OCI-LY3 (cell line): ENCODE data around the gene RAPGEFL1.
"Not testable (repeated sequence)": the region's sequence is repeated elsewhere in the genome, so short reads cannot be mapped to it uniquely, and the experiment has no call there.

ENCODE experiments used
- H2AFZ ChIP-seq: fragments of 200-600, 300-600 bp; shearing (Covaris generic); 2 replicates; pipeline ENCODE4 v1.6.0; 2014; ENCODE audit warnings: antibody characterized with exemption, low read depth, low read length
- H3K27ac ChIP-seq: fragments of 200-600, 300-600 bp; sonication (generic); 2 replicates; pipeline ENCODE4 v1.5.1; 2014; ENCODE audit warnings: mild to moderate bottlenecking, low read length, moderate library complexity, mixed read lengths
- H3K27me3 ChIP-seq: fragments of 200-600, 300-600 bp; sonication (generic); 2 replicates; pipeline ENCODE4 v1.6.1; 2014; ENCODE audit warnings: low read depth, low read length, mixed read lengths
- H3K36me3 ChIP-seq: fragments of 200-600, 300-600 bp; sonication (generic); replicated peaks from 2 replicates; pipeline ENCODE3; 2014; ENCODE audit warnings: low read depth, low read length, mixed read lengths
- H3K4me1 ChIP-seq: fragments of 300-600, 200-600 bp; sonication (generic); 2 replicates; pipeline ENCODE4 v1.6.1; 2014; ENCODE audit warnings: low read length, mixed read lengths
- H3K4me2 ChIP-seq: fragments of 200-600, 300-600 bp; sonication (generic); 2 replicates; pipeline ENCODE4 v1.6.1; 2014; ENCODE audit warnings: low read length, mixed read lengths
- H3K4me3 ChIP-seq: fragments of 300-600, 200-600 bp; sonication (generic); 2 replicates; pipeline ENCODE4 v1.5.1; 2014; ENCODE audit warnings: antibody characterized with exemption, mild to moderate bottlenecking, low read length, moderate library complexity
- H3K79me2 ChIP-seq: fragments of 300-600, 200-600 bp; shearing (Covaris generic); 2 replicates; pipeline ENCODE4 v1.6.1; 2014; ENCODE audit warnings: mild to moderate bottlenecking, low read length, mixed read lengths
- H3K9ac ChIP-seq: fragments of 300-600, 200-600 bp; shearing (Covaris generic); 2 replicates; pipeline ENCODE4 v1.6.0; 2014; ENCODE audit warnings: mild to moderate bottlenecking, low read length, moderate library complexity
- H3K9me3 ChIP-seq: fragments of 200-600, 300-600 bp; shearing (Covaris generic); 2 replicates; pipeline ENCODE4 v1.6.1; 2014; ENCODE audit warnings: low read length, mixed read lengths; ENCODE audit not compliant: insufficient read depth
- H4K20me1 ChIP-seq: fragments of 200-600, 300-600 bp; sonication (generic); 2 replicates; pipeline ENCODE4 v1.6.1; 2016; ENCODE audit warnings: low read length, mixed read lengths; ENCODE audit not compliant: insufficient read depth
- CTCF ChIP-seq: fragments of 200-600, 300-600 bp; sonication (generic); IDR thresholded peaks from 2 replicates; pipeline ENCODE4 v1.5.1; 2014; ENCODE audit warnings: antibody characterized with exemption, low read length, low read depth
- EZH2phosphoT487 ChIP-seq: fragments of 200-600 bp; shearing (Covaris generic); IDR thresholded peaks from 2 replicates; pipeline ENCODE4 v1.6.1; 2018; ENCODE audit warnings: antibody characterized with exemption, mixed run types, low read depth

The RAPGEFL1 gene

GRCh38 chr17:40230670-40231069 is 53.4 kb downstream of the RAPGEFL1 start:
- no peak overlapping the region for H3K4me2 ChIP-seq
- no peak overlapping the region for H2AFZ ChIP-seq
- H3K79me2 ChIP-seq = no peaks in the 10 kb centered on the region; the same call in 1 of the 2 replicates

DNA sequence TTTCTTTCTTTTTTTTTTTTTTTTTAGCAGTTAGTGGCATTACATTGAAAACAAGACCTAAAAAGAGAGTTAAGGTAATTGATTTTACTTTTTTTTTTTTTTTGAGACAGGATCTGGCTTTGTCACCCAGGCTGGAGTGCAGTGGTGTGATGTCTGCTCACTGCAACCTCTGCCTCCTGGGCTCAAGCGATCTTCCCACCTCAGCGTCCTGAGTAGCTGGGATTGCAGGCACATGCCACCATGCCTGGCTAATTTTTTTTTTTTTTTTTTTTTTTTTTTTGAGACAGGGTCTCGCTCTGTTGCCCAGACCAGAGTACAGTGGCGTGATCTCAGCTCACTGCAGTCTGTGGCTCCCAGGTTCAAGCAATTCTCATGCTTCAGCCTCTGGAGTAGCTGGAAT is 54.7 kb downstream of the RAPGEFL1 start:
- not testable (repeated sequence) for H3K79me2 ChIP-seq, H4K20me1 ChIP-seq

More at GRCh38 chr17:40230670-40231069, 53.4 kb downstream of the RAPGEFL1 start:
- H3K9me3 ChIP-seq = no peaks in the 10 kb centered on the region
- H3K4me1 ChIP-seq = no peaks in the 10 kb centered on the region
- H3K4me3 ChIP-seq = no peak overlapping the region
- TF ChIP-seq CTCF (no peak), EZH2phosphoT487 (no peak)
- no peak overlapping the region for H3K9ac ChIP-seq
- peaks cover 8% of the 10 kb centered on the region for H3K36me3 ChIP-seq
- no peaks in the 10 kb centered on the region; the same call in 1 of the 2 replicates for H4K20me1 ChIP-seq
- no peak overlapping the region for H3K27ac ChIP-seq
- no peaks in the 10 kb centered on the region for H3K27me3 ChIP-seq

DNA sequence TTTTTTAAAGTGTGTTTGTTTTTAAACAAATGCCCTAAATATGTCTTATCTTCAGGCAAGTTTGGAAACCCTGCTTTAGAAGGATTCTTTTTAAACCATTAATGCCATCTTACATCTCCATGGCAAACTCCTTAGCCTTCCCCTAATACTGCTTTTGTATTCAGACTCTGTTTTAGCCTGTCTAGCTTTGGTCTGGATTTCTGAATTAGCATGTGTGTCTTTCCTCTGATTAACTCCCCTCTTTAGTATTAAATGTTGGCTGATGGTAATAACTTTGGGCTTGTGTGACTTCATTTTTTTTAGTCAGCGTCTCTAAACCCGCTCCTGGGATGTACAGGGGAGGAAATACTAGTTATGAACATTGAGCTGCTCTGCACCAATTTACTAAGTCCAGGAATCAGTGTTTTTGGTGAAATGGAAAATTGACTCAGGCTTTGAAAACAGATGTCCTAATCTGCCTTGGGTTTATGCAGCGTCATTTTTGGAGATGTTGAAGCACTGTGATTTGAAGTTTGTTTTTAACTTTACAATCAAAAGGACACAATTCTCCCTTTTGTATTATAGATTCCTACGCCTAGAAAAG is 64.1 kb downstream of the RAPGEFL1 start:
- Histone ChIP-seq H4K20me1 (peaks cover 13% of the 10 kb centered on the region; the same call in 1 of the 2 replicates), H3K27ac (no peak overlapping the region), H3K4me2 (no peak overlapping the region), H2AFZ (no peak overlapping the region), H3K79me2 (peaks cover 8% of the 10 kb centered on the region; the same call in 1 of the 2 replicates), H3K9me3 (no peaks in the 10 kb centered on the region), H3K4me3 (no peak overlapping the region), H3K4me1 (no peaks in the 10 kb centered on the region), H3K27me3 (no peaks in the 10 kb centered on the region), H3K9ac (no peak overlapping the region), H3K36me3 (no peaks in the 10 kb centered on the region)
- TF ChIP-seq EZH2phosphoT487 = no peak
- no peak for TF ChIP-seq CTCF

More for the DNA sequence above, 54.7 kb downstream of the RAPGEFL1 start:
- H3K4me1 ChIP-seq, H3K4me2 ChIP-seq, H3K27me3 ChIP-seq, H3K4me3 ChIP-seq, H3K9me3 ChIP-seq, H2AFZ ChIP-seq, H3K36me3 ChIP-seq, H3K9ac ChIP-seq, H3K27ac ChIP-seq: not testable (repeated sequence)

DNA sequence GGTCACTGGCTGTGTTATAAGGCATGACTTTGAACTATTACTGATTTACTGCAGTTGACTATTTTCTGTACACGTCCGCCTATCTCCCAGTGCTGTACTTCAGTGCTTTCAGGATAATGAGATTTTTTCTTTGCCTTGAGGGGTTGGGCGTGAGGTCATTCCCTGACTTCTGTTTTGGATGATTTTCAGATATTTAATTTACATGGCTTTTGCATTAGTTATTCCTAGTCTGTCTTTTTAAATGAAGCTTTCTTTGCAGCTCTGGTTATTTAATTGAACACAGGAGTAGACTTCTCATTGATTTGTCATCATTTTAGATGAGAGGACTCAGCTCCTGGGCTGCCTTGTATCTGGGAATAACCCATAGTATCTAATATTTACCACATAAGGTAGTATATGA is 65.5 kb downstream of the RAPGEFL1 start:
- Histone ChIP-seq H3K4me1 (no peaks in the 10 kb centered on the region), H3K27me3 (no peaks in the 10 kb centered on the region), H3K27ac (no peak overlapping the region), H3K9me3 (no peaks in the 10 kb centered on the region), H3K4me2 (no peak overlapping the region), H3K9ac (no peak overlapping the region), H2AFZ (no peak overlapping the region), H3K4me3 (no peak overlapping the region), H4K20me1 (peaks cover 13% of the 10 kb centered on the region; the same call in 1 of the 2 replicates), H3K79me2 (peaks cover 8% of the 10 kb centered on the region; the same call in 1 of the 2 replicates), H3K36me3 (no peaks in the 10 kb centered on the region)
- TF ChIP-seq EZH2phosphoT487 = no peak
- no peak for TF ChIP-seq CTCF
